Measurements from ENCODE around the gene PPIE.
"Not testable (repeated sequence)": the region's sequence is repeated elsewhere in the genome, so short reads cannot be mapped to it uniquely, and the experiment has no call there.

Gene PPIE

DNA sequence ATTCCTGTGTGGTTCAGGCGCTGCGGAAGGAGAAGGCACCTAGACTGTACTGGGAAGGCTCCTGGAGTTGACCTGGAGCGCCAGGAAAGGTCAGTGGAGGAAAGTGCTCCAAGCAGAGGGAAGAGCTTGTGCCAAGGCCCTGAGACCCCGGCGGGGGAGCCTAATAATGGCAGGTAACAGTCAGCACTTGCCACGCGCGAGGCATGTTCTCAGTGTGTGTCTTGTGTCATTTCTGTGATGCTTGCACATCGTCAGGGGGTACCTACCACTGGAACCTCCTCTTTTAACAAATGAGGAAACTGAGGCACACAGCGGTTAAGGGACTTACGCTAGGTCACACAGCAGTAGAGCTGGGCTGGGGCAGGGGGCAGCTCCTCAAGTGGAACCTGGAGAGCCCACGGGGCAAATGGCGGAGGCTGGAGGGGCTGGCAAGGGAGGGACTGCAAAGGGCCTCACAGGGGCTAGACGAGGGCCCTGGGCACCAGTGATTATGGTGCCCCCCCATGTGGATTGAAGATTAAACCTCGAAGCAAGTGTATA is 51.0 kb downstream of the PPIE start:
- TF ChIP-seq, protein P1, sequence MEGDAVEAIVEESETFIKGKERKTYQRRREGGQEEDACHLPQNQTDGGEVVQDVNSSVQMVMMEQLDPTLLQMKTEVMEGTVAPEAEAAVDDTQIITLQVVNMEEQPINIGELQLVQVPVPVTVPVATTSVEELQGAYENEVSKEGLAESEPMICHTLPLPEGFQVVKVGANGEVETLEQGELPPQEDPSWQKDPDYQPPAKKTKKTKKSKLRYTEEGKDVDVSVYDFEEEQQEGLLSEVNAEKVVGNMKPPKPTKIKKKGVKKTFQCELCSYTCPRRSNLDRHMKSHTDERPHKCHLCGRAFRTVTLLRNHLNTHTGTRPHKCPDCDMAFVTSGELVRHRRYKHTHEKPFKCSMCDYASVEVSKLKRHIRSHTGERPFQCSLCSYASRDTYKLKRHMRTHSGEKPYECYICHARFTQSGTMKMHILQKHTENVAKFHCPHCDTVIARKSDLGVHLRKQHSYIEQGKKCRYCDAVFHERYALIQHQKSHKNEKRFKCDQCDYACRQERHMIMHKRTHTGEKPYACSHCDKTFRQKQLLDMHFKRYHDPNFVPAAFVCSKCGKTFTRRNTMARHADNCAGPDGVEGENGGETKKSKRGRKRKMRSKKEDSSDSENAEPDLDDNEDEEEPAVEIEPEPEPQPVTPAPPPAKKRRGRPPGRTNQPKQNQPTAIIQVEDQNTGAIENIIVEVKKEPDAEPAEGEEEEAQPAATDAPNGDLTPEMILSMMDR (conservative IDR thresholded peaks at IDR 0.05; ENCODE audit: control insufficient read depth, insufficient read depth, low read depth, low read length) = no peak
- H3K4me3 ChIP-seq (ENCODE audit: control insufficient read depth, low read depth, low read length) = no peak overlapping the region
- DNase-seq (ENCODE audit: low read depth) = no peak

DNA sequence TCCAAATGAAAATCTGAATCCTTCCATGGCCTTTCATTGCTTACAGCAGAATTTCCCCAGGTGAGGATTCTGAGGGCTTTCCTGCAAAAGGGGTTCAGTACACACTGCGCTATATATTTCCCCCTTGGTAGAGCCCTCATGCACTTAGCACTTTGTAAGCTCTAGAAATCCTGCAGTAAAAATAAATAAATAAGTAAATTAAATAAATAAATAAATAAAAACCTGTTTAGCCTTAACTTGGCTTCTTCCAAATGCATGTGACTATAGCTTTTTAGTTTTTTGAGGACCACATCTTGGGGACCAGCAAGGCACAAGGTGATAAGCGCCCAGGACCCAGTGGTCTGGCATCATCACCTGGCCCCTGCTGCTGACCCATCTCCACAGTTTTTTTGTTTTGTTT is 53.2 kb downstream of the PPIE start:
- no peak overlapping the region for H3K4me3 ChIP-seq (ENCODE audit: control insufficient read depth, low read depth, low read length)
- TF ChIP-seq, protein P1 (conservative IDR thresholded peaks at IDR 0.05; ENCODE audit: control insufficient read depth, insufficient read depth, low read depth, low read length) = no peak

GRCh38 chr1:39795651-39796050 is 57.0 kb downstream of the PPIE start:
- DNase-seq (ENCODE audit: low read depth) = no peak
- H3K4me3 ChIP-seq (ENCODE audit: control insufficient read depth, low read depth, low read length) = no peak overlapping the region
- TF ChIP-seq, protein P1 (conservative IDR thresholded peaks at IDR 0.05; ENCODE audit: control insufficient read depth, insufficient read depth, low read depth, low read length) = no peak

More for the DNA sequence above, 53.2 kb downstream of the PPIE start:
- DNase-seq (ENCODE audit: low read depth) = no peak

GRCh38 chr1:39798859-39799769 is 60.4 kb downstream of the PPIE start:
- TF ChIP-seq, protein P1 (conservative IDR thresholded peaks at IDR 0.05; ENCODE audit: control insufficient read depth, insufficient read depth, low read depth, low read length) = peak; percentile 23
- peak; percentile 57 for DNase-seq (ENCODE audit: low read depth)
- not testable (repeated sequence) for H3K4me3 ChIP-seq (ENCODE audit: control insufficient read depth, low read depth, low read length)

DNA sequence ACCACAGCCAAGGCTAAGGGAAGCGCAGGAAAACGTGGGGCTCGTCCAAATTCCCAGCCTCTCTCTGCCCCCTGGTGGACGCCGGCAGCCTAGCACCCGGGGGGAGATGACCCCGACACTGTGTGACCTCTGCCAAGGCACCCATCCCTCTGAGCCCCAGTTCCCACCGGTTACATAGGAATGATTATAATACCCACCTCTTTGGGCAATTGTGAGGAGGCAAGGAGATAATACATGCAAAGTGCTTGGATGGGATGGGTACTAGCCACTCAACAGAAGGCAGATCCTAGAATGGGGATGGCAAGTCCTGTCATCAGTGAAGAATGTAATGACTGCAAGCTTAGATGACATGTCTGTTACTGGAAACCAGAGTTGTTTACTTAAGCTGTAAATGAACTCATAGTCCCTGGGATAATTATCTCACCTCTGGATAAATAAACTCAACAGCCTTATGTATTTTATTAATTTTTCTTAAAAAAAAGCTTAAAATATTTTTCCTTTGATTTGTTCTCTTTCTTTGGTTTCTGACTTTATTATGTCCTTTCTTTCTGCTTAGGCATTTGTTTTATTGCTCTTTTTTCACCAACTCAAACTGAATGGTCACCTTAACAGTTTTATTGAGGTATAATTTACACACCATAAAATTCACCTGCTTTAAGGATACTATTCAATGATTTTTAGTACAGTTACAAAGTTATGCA is 61.2 kb downstream of the PPIE start:
- DNase-seq (ENCODE audit: low read depth) = peak; percentile 82
- no peak overlapping the region for H3K4me3 ChIP-seq (ENCODE audit: control insufficient read depth, low read depth, low read length)
- TF ChIP-seq, protein P1 (conservative IDR thresholded peaks at IDR 0.05; ENCODE audit: control insufficient read depth, insufficient read depth, low read depth, low read length) = peak; percentile 73

GRCh38 chr1:39800471-39800835 is 61.8 kb downstream of the PPIE start:
- no peak for DNase-seq (ENCODE audit: low read depth)
- TF ChIP-seq, protein P1 (conservative IDR thresholded peaks at IDR 0.05; ENCODE audit: control insufficient read depth, insufficient read depth, low read depth, low read length) = no peak
- H3K4me3 ChIP-seq (ENCODE audit: control insufficient read depth, low read depth, low read length) = no peak overlapping the region
